Panc1 (cell line): ENCODE data around the gene DENND6B. TPM values are rescaled to one million over a fixed set of nuclear protein-coding genes. Genes with fewer than 3 reads are reported as not detected.

Experiments
- ATAC-seq: fragments of 200-7000 bp; cut with Tn5 transposase; 2 replicates; pipeline ENCODE4 v1.9.1; 2020; ENCODE audit warnings: mild to moderate bottlenecking, moderate library complexity
- BruUV-seq: library from RNA; stranded (reverse); fragments of 400-500 nt; replicated peaks from 2 replicates; lab custom pipeline; 2021; lab: Mats Ljungman, UMichigan
- CTCF ChIA-PET: fragments of 300-600 bp; sonication (Branson Sonifier 250); formaldehyde crosslinking; loops from one replicate; lab custom pipeline; 2022; ENCODE audit warnings: antibody characterized with exemption; lab: Charles Lee
- POLR2A ChIA-PET: fragments of 300-600 bp; sonication (Branson Sonifier 250); formaldehyde crosslinking; loops from one replicate; lab custom pipeline; 2022; ENCODE audit warnings: antibody characterized with exemption; lab: Charles Lee
- DNase-seq: peaks from one replicate; pipeline ENCODE4 v3.0.0-alpha.2; 2010; ENCODE audit warnings: low read depth, low spot score
- H3K27ac ChIP-seq: 2 replicates; pipeline ENCODE4 v1.5.1; 2011; ENCODE audit warnings: mild to moderate bottlenecking, low read length, inconsistent platforms
- H3K27me3 ChIP-seq: fragments of 200-500 bp; sonication (Bioruptor generic); 2 replicates; pipeline ENCODE4 v1.6.0; 2014; ENCODE audit warnings: low read length, inconsistent platforms; ENCODE audit not compliant: control insufficient read depth, insufficient read depth
- H3K36me3 ChIP-seq: fragments of 200-500 bp; sonication (Bioruptor generic); 2 replicates; pipeline ENCODE4 v1.5.1; 2014; ENCODE audit warnings: inconsistent platforms, mild to moderate bottlenecking, low read length, moderate library complexity; ENCODE audit not compliant: control insufficient read depth, insufficient read depth
- H3K4me1 ChIP-seq: 2 replicates; pipeline ENCODE4 v1.5.1; 2011; ENCODE audit warnings: inconsistent platforms, mild to moderate bottlenecking, low read length, moderate library complexity; ENCODE audit not compliant: control insufficient read depth, insufficient read depth
- H3K4me3 ChIP-seq, 2 experiments: 2 replicates each; pipeline ENCODE4 v1.5.1; 2011 to 2012; ENCODE audit warnings: low read depth in 2 of 2, low read length in 2 of 2, mild to moderate bottlenecking in 2 of 2, inconsistent platforms in 1 of 2, moderate library complexity in 1 of 2
- H3K9me3 ChIP-seq: fragments of 200-500 bp; sonication (Bioruptor generic); 2 replicates; pipeline ENCODE4 v1.5.1; 2014; ENCODE audit warnings: low read depth, mild to moderate bottlenecking, inconsistent platforms, low read length, moderate library complexity; ENCODE audit not compliant: control insufficient read depth, insufficient read depth
- CTCF ChIP-seq: fragments of 450-650 bp; IDR thresholded peaks from 2 replicates; pipeline ENCODE4 v1.5.1; 2017; ENCODE audit warnings: mild to moderate bottlenecking
- POLR2AphosphoS5 ChIP-seq: IDR thresholded peaks from 2 replicates; pipeline ENCODE4 v1.6.1; 2012; ENCODE audit warnings: mild to moderate bottlenecking, low read depth, low read length, moderate library complexity
- REST ChIP-seq, 2 experiments: IDR thresholded peaks; 2 replicates each; pipeline ENCODE4 v1.6.1; 2011 to 2012; ENCODE audit warnings: low read depth in 2 of 2, control low read depth in 1 of 2, low read length in 1 of 2, mild to moderate bottlenecking in 1 of 2, moderate library complexity in 1 of 2; ENCODE audit not compliant: insufficient read depth in 1 of 2
- SIN3A ChIP-seq: IDR thresholded peaks from 2 replicates; pipeline ENCODE4 v1.6.1; 2012; ENCODE audit warnings: low read depth, mild to moderate bottlenecking, low read length, moderate library complexity, borderline replicate concordance; ENCODE audit not compliant: insufficient read depth
- TCF7L2 ChIP-seq: IDR thresholded peaks from 2 replicates; pipeline ENCODE4 v1.6.1; 2011; ENCODE audit warnings: mild to moderate bottlenecking, low read depth, low read length, inconsistent platforms
- in situ Hi-C: cut with HindIII; loops from 2 replicates; pipeline ENCODE4 v1.10.0; 2016; ENCODE audit warnings: low sequenced_read_pairs, low pct_unique_long_range_greater_than_20kb
- intact Hi-C: fragments of 100-400 bp; cut with micrococcal nuclease; formaldehyde crosslinking; loops from one replicate; pipeline ENCODE4 v1.10.0; 2022; ENCODE audit not compliant: unreplicated experiment
- total RNA-seq: library from RNA; stranded (reverse); gene quantifications from one replicate; pipeline ENCODE4 v1.2.1, GENCODE V29; 2021; ENCODE audit not compliant: unreplicated experiment

Gene DENND6B
- total RNA-seq, 1 experiment from 2014 or later = 5.8 TPM

- no peak for ATAC-seq
Measured at GRCh38 chr22:50320671-50321325, 6.0 kb downstream of the DENND6B start.

GRCh38 chr22:50320116-50320515, 6.7 kb downstream of the DENND6B start:
- no peak overlapping the region for H3K4me3 ChIP-seq

More at GRCh38 chr22:50320671-50321325, 6.0 kb downstream of the DENND6B start:
- ChIA-PET CTCF (interaction anchor here (0.6 to 0.9 kb wide), 2 partner anchors 20 to 44 kb away, joined by 3 read pairs; no protein-coding TSS in a partner anchor), POLR2A (no interaction called here)
- no TSS peak for BruUV-seq
- H3K27me3 ChIP-seq = no peaks in the 10 kb centered on the region
- H3K4me1 ChIP-seq = no peaks in the 10 kb centered on the region
- H3K36me3 ChIP-seq = no peaks in the 10 kb centered on the region
- no peak for DNase-seq
- in situ Hi-C loops (no loop called here), intact Hi-C loops (no loop called here)
- TF ChIP-seq REST (IDR thresholded peaks at IDR 0.05; ENCODE audit: insufficient read depth in 1 of 2, low read depth in 2 of 2, low read length in 1 of 2) (no peak), CTCF (no peak), POLR2AphosphoS5 (no peak), SIN3A (no peak), TCF7L2 (no peak)
- H3K4me3 ChIP-seq = no peak overlapping the region
- H3K9me3 ChIP-seq = no peaks in the 10 kb centered on the region
- no peak overlapping the region for H3K27ac ChIP-seq

More at GRCh38 chr22:50320116-50320515, 6.7 kb downstream of the DENND6B start:
- ChIA-PET CTCF (interaction anchor here (0.6 kb wide), 1 partner anchor 44 kb away, joined by 3 read pairs; no protein-coding TSS in a partner anchor), POLR2A (no interaction called here)
- no peaks in the 10 kb centered on the region for H3K9me3 ChIP-seq
- no TSS peak for BruUV-seq
- in situ Hi-C loops = no loop called here
- intact Hi-C loops = no loop called here
- no peak overlapping the region for H3K27ac ChIP-seq
- TF ChIP-seq TCF7L2 = no peak
- no peak for TF ChIP-seq CTCF
- TF ChIP-seq SIN3A = no peak
- no peak for TF ChIP-seq REST (IDR thresholded peaks at IDR 0.05; ENCODE audit: insufficient read depth in 1 of 2, low read depth in 2 of 2, low read length in 1 of 2)
- no peak for TF ChIP-seq POLR2AphosphoS5
- H3K36me3 ChIP-seq = no peaks in the 10 kb centered on the region
- H3K27me3 ChIP-seq = no peaks in the 10 kb centered on the region
- ATAC-seq (no peak), DNase-seq (no peak)
- no peaks in the 10 kb centered on the region for H3K4me1 ChIP-seq
